HEK293 (cell line): ENCODE results near the gene DISC1.

Experiments
- BCL11B ChIP-seq: fragments of 450-650 bp; formaldehyde crosslinking; IDR thresholded peaks from 2 replicates; pipeline ENCODE4 v1.5.1; 2016; ENCODE audit warnings: low read depth, missing biosample characterization, missing genetic modification characterization
- EGR2 ChIP-seq: fragments of 450-650 bp; formaldehyde crosslinking; IDR thresholded peaks from 2 replicates; pipeline ENCODE4 v1.5.1; 2016; ENCODE audit warnings: low read depth, missing biosample characterization, missing genetic modification characterization
- KLF1 ChIP-seq: fragments of 450-650 bp; formaldehyde crosslinking; IDR thresholded peaks from 2 replicates; pipeline ENCODE4 v1.5.1; 2016; ENCODE audit warnings: missing biosample characterization, missing genetic modification characterization
- MYNN ChIP-seq: fragments of 450-650 bp; formaldehyde crosslinking; IDR thresholded peaks from 2 replicates; pipeline ENCODE4 v1.5.1; 2016; ENCODE audit warnings: missing biosample characterization, missing genetic modification characterization, borderline replicate concordance
- SP2 ChIP-seq: fragments of 450-650 bp; formaldehyde crosslinking; IDR thresholded peaks from 2 replicates; pipeline ENCODE4 v1.5.1; 2016; ENCODE audit warnings: missing biosample characterization, missing genetic modification characterization
- YY2 ChIP-seq: fragments of 450-650 bp; formaldehyde crosslinking; IDR thresholded peaks from 2 replicates; pipeline ENCODE4 v1.5.1; 2016; ENCODE audit warnings: missing biosample characterization, missing genetic modification characterization
- ZBTB20 ChIP-seq: fragments of 450-650 bp; formaldehyde crosslinking; IDR thresholded peaks from 2 replicates; pipeline ENCODE4 v1.5.1; 2016; ENCODE audit warnings: missing biosample characterization, missing genetic modification characterization
- ZNF112 ChIP-seq: fragments of 450-650 bp; formaldehyde crosslinking; IDR thresholded peaks from 2 replicates; pipeline ENCODE4 v1.5.0; 2017; ENCODE audit warnings: missing biosample characterization, missing genetic modification characterization
- ZNF114 ChIP-seq: fragments of 450-650 bp; formaldehyde crosslinking; IDR thresholded peaks from 2 replicates; pipeline ENCODE4 v1.5.0; 2017; ENCODE audit warnings: missing biosample characterization, missing genetic modification characterization
- ZNF155 ChIP-seq: fragments of 450-650 bp; formaldehyde crosslinking; IDR thresholded peaks from 2 replicates; pipeline ENCODE4 v1.5.1; 2016; ENCODE audit warnings: missing biosample characterization, missing genetic modification characterization
- ZNF19 ChIP-seq: fragments of 450-650 bp; formaldehyde crosslinking; IDR thresholded peaks from 2 replicates; pipeline ENCODE4; 2016; ENCODE audit warnings: missing biosample characterization, missing genetic modification characterization, low read depth
- ZNF366 ChIP-seq: fragments of 450-650 bp; formaldehyde crosslinking; conservative IDR thresholded peaks from 2 replicates; pipeline ENCODE4 v1.5.1; 2016; ENCODE audit warnings: missing biosample characterization, missing genetic modification characterization
- ZNF530 ChIP-seq: fragments of 450-650 bp; formaldehyde crosslinking; IDR thresholded peaks from 2 replicates; pipeline ENCODE4 v1.5.1; 2016; ENCODE audit warnings: low read depth, missing biosample characterization, missing genetic modification characterization
- ZNF560 ChIP-seq: fragments of 450-650 bp; formaldehyde crosslinking; IDR thresholded peaks from 2 replicates; pipeline ENCODE4 v1.5.1; 2017; ENCODE audit warnings: missing biosample characterization, missing genetic modification characterization, borderline replicate concordance
- ZNF600 ChIP-seq: fragments of 450-650 bp; formaldehyde crosslinking; IDR thresholded peaks from 2 replicates; pipeline ENCODE4 v1.5.1; 2016; ENCODE audit warnings: missing biosample characterization, missing genetic modification characterization
- ZNF776 ChIP-seq: fragments of 450-650 bp; formaldehyde crosslinking; IDR thresholded peaks from 2 replicates; pipeline ENCODE4 v1.5.0; 2017; ENCODE audit warnings: missing biosample characterization, missing genetic modification characterization, borderline replicate concordance
- TF ChIP-seq, protein P1 (sequence below): fragments of 450-650 bp; formaldehyde crosslinking; IDR thresholded peaks from 2 replicates; pipeline ENCODE4 v1.5.1; 2016; ENCODE audit warnings: missing biosample characterization, missing genetic modification characterization
- TF ChIP-seq, protein P2 (sequence below): fragments of 450-650 bp; formaldehyde crosslinking; IDR thresholded peaks from 2 replicates; pipeline ENCODE4 v1.5.1; 2017; ENCODE audit warnings: missing biosample characterization, missing genetic modification characterization
- TF ChIP-seq, protein P3 (sequence below): fragments of 450-650 bp; IDR thresholded peaks from 2 replicates; pipeline ENCODE4 v1.5.1; 2018; ENCODE audit warnings: missing biosample characterization, mild to moderate bottlenecking, missing genetic modification characterization
- TF ChIP-seq, protein P4 (sequence below): fragments of 450-650 bp; formaldehyde crosslinking; IDR thresholded peaks from 2 replicates; pipeline ENCODE4 v1.5.1; 2016; ENCODE audit warnings: missing biosample characterization, missing genetic modification characterization
- TF ChIP-seq, protein P5 (sequence below): fragments of 450-650 bp; formaldehyde crosslinking; IDR thresholded peaks from 2 replicates; pipeline ENCODE4 v1.5.1; 2016; ENCODE audit warnings: missing biosample characterization, missing genetic modification characterization
- TF ChIP-seq, protein P6 (sequence below): sonication (generic); formaldehyde crosslinking; IDR thresholded peaks from 2 replicates; pipeline ENCODE4 v1.8.1; 2022; ENCODE audit warnings: mild to moderate bottlenecking, moderate library complexity, missing genetic modification reagents
- TF ChIP-seq, protein P7 (sequence below): fragments of 450-650 bp; formaldehyde crosslinking; IDR thresholded peaks from 2 replicates; pipeline ENCODE4 v1.5.1; 2016; ENCODE audit warnings: missing biosample characterization, missing genetic modification characterization
- TF ChIP-seq, protein P8 (sequence below): fragments of 450-650 bp; formaldehyde crosslinking; IDR thresholded peaks from 2 replicates; pipeline ENCODE4 v1.5.1; 2016; ENCODE audit warnings: missing biosample characterization, missing genetic modification characterization, low read depth

The DISC1 gene

DNA sequence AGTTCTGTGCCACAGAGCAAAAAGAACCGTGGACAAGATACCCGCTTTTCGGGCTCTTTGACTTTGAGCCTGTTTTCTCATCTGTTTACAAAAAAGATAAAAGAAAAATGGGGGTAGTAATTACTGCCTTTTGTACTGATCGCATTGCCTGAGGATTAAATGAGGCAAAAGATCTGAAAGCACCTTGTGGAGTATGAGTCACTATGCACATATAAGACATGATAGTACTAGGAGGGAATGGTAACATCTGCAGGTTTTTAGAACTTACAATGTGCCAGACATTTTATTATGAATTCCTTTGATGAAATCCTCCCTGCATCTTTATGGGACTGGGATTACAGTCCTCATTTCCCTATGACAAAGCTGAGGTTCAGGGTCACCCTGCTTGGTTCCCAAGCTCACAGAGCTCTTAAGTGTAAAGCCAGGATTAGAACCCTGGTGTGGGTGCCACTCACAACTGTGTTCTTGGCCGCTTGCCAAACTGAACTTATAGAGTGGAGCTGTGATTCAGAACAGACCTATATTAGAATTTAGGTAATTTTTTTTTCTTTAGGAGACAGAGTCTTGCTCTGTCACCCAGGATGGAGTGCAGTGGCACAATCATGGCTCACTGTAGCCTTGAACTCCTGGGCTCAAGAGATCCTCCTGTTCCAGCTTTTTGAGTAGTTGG, 1.8 kb downstream of the DISC1 start (continued):
- TF ChIP-seq, protein P1, sequence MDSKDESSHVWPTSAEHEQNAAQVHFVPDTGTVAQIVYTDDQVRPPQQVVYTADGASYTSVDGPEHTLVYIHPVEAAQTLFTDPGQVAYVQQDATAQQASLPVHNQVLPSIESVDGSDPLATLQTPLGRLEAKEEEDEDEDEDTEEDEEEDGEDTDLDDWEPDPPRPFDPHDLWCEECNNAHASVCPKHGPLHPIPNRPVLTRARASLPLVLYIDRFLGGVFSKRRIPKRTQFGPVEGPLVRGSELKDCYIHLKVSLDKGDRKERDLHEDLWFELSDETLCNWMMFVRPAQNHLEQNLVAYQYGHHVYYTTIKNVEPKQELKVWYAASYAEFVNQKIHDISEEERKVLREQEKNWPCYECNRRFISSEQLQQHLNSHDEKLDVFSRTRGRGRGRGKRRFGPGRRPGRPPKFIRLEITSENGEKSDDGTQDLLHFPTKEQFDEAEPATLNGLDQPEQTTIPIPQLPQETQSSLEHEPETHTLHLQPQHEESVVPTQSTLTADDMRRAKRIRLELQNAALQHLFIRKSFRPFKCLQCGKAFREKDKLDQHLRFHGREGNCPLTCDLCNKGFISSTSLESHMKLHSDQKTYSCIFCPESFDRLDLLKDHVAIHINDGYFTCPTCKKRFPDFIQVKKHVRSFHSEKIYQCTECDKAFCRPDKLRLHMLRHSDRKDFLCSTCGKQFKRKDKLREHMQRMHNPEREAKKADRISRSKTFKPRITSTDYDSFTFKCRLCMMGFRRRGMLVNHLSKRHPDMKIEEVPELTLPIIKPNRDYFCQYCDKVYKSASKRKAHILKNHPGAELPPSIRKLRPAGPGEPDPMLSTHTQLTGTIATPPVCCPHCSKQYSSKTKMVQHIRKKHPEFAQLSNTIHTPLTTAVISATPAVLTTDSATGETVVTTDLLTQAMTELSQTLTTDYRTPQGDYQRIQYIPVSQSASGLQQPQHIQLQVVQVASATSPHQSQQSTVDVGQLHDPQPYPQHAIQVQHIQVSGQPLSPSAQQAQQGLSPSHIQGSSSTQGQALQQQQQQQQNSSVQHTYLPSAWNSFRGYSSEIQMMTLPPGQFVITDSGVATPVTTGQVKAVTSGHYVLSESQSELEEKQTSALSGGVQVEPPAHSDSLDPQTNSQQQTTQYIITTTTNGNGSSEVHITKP (tag by site-specific recombination): peak; percentile 28; the same call in 1 of the 2 replicates
- TF ChIP-seq SP2 (tag by site-specific recombination): no peak
- TF ChIP-seq, protein P2, sequence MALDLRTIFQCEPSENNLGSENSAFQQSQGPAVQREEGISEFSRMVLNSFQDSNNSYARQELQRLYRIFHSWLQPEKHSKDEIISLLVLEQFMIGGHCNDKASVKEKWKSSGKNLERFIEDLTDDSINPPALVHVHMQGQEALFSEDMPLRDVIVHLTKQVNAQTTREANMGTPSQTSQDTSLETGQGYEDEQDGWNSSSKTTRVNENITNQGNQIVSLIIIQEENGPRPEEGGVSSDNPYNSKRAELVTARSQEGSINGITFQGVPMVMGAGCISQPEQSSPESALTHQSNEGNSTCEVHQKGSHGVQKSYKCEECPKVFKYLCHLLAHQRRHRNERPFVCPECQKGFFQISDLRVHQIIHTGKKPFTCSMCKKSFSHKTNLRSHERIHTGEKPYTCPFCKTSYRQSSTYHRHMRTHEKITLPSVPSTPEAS (tag by site-specific recombination): no peak
- TF ChIP-seq ZBTB20: no peak
- TF ChIP-seq, protein P3, sequence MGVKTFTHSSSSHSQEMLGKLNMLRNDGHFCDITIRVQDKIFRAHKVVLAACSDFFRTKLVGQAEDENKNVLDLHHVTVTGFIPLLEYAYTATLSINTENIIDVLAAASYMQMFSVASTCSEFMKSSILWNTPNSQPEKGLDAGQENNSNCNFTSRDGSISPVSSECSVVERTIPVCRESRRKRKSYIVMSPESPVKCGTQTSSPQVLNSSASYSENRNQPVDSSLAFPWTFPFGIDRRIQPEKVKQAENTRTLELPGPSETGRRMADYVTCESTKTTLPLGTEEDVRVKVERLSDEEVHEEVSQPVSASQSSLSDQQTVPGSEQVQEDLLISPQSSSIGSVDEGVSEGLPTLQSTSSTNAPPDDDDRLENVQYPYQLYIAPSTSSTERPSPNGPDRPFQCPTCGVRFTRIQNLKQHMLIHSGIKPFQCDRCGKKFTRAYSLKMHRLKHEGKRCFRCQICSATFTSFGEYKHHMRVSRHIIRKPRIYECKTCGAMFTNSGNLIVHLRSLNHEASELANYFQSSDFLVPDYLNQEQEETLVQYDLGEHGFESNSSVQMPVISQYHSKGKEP (tag by site-specific recombination): peak; percentile 46; the same call in 1 of the 2 replicates
- no peak for TF ChIP-seq ZNF560 (tag by site-specific recombination)
- no peak for TF ChIP-seq MYNN (tag by site-specific recombination)
- TF ChIP-seq EGR2: no peak
- TF ChIP-seq, protein P4, sequence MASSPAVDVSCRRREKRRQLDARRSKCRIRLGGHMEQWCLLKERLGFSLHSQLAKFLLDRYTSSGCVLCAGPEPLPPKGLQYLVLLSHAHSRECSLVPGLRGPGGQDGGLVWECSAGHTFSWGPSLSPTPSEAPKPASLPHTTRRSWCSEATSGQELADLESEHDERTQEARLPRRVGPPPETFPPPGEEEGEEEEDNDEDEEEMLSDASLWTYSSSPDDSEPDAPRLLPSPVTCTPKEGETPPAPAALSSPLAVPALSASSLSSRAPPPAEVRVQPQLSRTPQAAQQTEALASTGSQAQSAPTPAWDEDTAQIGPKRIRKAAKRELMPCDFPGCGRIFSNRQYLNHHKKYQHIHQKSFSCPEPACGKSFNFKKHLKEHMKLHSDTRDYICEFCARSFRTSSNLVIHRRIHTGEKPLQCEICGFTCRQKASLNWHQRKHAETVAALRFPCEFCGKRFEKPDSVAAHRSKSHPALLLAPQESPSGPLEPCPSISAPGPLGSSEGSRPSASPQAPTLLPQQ (tag by site-specific recombination): no peak
- TF ChIP-seq ZNF776: no peak
- TF ChIP-seq, protein P5, sequence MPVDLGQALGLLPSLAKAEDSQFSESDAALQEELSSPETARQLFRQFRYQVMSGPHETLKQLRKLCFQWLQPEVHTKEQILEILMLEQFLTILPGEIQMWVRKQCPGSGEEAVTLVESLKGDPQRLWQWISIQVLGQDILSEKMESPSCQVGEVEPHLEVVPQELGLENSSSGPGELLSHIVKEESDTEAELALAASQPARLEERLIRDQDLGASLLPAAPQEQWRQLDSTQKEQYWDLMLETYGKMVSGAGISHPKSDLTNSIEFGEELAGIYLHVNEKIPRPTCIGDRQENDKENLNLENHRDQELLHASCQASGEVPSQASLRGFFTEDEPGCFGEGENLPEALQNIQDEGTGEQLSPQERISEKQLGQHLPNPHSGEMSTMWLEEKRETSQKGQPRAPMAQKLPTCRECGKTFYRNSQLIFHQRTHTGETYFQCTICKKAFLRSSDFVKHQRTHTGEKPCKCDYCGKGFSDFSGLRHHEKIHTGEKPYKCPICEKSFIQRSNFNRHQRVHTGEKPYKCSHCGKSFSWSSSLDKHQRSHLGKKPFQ (tag by site-specific recombination): no peak; the same call in 1 of the 2 replicates
- TF ChIP-seq ZNF112 (tag by site-specific recombination): peak; percentile 82
- no peak for TF ChIP-seq ZNF155
- TF ChIP-seq ZNF114 (tag by site-specific recombination): no peak
- TF ChIP-seq, protein P6, sequence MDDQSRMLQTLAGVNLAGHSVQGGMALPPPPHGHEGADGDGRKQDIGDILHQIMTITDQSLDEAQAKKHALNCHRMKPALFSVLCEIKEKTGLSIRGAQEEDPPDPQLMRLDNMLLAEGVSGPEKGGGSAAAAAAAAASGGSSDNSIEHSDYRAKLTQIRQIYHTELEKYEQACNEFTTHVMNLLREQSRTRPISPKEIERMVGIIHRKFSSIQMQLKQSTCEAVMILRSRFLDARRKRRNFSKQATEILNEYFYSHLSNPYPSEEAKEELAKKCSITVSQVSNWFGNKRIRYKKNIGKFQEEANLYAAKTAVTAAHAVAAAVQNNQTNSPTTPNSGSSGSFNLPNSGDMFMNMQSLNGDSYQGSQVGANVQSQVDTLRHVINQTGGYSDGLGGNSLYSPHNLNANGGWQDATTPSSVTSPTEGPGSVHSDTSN (CRISPR knock-in tag): no peak
- TF ChIP-seq, protein P7, sequence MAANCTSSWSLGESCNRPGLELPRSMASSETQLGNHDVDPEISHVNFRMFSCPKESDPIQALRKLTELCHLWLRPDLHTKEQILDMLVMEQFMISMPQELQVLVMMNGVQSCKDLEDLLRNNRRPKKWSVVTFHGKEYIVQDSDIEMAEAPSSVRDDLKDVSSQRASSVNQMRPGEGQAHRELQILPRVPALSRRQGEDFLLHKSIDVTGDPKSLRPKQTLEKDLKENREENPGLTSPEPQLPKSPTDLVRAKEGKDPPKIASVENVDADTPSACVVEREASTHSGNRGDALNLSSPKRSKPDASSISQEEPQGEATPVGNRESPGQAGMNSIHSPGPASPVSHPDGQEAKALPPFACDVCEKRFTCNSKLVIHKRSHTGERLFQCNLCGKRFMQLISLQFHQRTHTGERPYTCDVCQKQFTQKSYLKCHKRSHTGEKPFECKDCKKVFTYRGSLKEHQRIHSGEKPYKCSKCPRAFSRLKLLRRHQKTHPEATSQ (tag by site-specific recombination): no peak
- no peak for TF ChIP-seq ZNF19
- 0 out of 2 replicates have a peak, but pooled peaks have one; percentile 13 for TF ChIP-seq ZNF600 (tag by site-specific recombination)
- TF ChIP-seq YY2 (tag by site-specific recombination): no peak
- no peak for TF ChIP-seq BCL11B (tag by site-specific recombination)
- no peak for TF ChIP-seq ZNF530
- no peak for TF ChIP-seq KLF1 (tag by site-specific recombination)
- TF ChIP-seq ZNF366: peak; percentile 52
- TF ChIP-seq, protein P8, sequence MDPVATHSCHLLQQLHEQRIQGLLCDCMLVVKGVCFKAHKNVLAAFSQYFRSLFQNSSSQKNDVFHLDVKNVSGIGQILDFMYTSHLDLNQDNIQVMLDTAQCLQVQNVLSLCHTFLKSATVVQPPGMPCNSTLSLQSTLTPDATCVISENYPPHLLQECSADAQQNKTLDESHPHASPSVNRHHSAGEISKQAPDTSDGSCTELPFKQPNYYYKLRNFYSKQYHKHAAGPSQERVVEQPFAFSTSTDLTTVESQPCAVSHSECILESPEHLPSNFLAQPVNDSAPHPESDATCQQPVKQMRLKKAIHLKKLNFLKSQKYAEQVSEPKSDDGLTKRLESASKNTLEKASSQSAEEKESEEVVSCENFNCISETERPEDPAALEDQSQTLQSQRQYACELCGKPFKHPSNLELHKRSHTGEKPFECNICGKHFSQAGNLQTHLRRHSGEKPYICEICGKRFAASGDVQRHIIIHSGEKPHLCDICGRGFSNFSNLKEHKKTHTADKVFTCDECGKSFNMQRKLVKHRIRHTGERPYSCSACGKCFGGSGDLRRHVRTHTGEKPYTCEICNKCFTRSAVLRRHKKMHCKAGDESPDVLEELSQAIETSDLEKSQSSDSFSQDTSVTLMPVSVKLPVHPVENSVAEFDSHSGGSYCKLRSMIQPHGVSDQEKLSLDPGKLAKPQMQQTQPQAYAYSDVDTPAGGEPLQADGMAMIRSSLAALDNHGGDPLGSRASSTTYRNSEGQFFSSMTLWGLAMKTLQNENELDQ (tag by site-specific recombination): no peak
